Measurements from ENCODE around the gene GBP2.
"Not testable (repeated sequence)": the region's sequence is repeated elsewhere in the genome, so short reads cannot be mapped to it uniquely, and the experiment has no call there.

The GBP2 gene

GRCh38 chr1:89128003-89128458 lies 2.1 kb upstream of the GBP2 start:
- not testable (repeated sequence) for DNase-seq (ENCODE audit: insufficient read length, low spot score); FAIRE-seq

DNA sequence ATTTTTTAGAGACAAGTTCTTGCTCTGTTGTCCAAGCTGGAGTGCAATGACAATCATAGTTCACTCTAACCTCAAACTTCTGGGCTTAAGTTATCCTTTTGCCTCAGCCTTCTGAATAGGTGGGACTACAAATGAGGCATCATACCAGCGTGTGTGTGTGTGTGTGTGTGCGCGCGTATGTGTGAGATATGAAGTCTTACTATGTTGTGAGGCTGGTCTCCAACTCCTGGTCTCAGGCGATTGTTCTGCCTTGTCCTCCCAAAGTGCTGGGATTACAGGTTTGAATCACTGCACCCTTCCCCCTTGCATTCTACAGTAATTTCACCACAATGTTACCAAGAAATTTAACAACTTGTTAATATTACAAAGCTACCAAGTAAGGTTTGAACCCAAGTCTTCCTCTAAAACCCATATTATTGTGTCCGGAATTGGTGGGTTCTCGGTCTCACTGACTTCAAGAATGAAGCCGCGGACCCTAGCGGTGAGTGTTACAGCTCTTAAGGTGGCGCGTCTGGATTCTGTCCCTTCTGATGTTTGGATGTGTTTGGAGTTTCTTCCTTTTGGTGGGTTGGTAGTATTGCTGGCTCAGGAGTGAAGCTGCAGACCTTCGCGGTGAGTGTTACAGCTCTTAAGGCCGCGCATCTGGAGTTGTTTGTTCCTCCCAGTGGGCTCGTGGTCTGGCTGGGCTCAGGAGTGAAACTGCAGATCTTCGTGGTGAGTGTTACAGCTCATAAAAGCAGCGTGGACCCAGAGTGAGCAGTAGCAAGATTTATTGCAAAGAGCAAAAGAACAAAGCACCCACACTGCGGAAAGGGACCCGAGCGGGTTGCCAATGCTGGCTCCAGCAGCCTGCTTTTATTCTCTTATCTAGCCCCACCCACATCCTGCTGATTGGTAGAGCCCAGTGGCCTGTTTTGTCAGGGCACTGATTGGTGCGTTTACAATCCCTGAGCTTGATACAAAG lies 970 bp upstream of the GBP2 start:
- DNase-seq (ENCODE audit: insufficient read length, low spot score); FAIRE-seq: not testable (repeated sequence)

DNA sequence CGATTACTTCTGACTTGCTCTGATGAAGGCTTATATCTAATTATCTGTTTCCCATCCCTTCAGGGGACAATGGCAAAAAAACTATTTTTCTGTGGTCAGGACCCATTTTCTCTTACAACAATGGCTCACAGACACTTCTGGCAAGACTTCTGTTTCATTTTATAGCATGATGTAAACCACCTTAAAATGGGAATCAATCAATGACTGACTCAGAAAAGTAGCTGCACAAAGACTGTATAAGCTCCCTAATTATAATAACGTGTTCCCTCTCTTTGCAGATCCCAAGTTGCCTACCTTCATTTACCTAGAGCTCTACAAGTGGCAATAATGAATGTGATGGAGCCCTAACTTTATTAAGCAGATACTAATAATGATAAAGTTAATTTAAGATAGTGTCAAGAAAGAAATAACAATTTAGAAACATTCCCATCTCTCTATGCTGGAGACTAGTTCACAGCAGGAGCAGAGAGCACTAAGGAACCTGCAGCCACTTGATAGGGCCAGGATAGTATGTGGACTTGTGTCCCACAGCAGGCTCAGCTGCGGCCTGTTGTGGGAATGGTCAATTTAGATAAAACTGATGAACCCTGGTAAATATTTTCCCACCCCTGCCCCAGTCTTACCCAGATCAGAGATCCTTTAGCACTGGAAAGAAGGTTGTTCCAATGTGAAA lies 538 bp downstream of the GBP2 start:
- DNase-seq (ENCODE audit: insufficient read length, low spot score) (no peak), FAIRE-seq (no peak)

DNA sequence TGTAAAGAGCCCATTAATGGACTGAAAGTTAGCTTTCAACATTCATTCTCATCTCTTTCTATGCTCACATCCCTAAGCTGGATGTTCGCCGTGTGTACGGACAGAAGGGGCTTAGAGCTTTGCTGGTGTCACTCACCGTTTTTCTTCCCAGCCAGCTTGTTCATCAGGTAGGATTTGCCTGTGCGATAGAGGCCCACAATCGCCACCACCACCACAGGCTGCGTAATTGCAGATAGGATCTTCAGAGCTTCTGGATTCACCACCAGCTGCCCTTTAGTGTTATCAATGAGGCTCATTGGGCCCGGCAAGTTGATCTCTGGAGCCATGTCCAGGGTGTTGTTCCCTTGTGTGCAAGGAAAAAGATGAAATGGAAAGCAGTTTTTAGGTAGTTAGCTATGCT lies 4.3 kb downstream of the GBP2 start:
- no peak for FAIRE-seq
- no peak for DNase-seq (ENCODE audit: insufficient read length, low spot score)

- FAIRE-seq (no peak), DNase-seq (ENCODE audit: insufficient read length, low spot score) (no peak)
These were observed 11.3 kb downstream of the GBP2 start for GRCh38 chr1:89114662-89115061.

DNA sequence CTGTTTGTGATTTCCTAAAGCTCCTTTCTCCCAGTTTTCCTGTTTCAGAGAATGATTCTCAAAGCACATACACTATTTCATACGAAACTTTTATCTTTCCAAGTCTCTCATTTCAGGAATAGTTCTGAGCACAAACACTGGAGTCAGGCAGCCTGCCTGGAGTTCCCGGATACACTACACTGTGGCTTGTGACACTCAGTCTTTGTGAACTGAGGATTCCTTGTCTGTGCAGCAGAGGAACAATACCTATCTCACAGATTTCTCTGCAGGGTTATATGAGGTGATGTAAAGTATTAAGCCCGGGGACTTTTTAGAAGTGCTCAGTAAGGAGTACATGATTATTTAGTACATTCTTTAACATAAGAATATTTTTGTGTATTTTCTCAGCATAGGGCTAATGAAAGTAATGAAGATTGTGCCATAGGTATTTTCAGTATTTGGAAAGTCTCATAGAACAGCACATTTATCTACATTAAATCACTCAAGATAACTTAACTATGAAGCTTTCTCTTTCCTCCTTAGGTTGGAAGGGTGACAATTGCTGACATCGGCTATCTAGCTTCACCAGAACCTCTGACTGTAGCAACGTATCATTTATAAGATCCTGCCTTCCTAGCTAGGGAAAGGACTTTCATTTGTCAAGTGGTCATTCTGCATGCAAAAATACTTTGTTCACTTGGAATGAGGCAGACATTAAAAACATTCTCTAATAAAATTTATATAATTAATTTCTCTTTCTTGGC lies 12.9 kb downstream of the GBP2 start:
- no peak for FAIRE-seq
- no peak for DNase-seq (ENCODE audit: insufficient read length, low spot score)

GRCh38 chr1:89104687-89105086 lies 21.2 kb downstream of the GBP2 start:
- FAIRE-seq (no peak), DNase-seq (ENCODE audit: insufficient read length, low spot score) (no peak)

GRCh38 chr1:89104147-89104546 lies 21.8 kb downstream of the GBP2 start:
- DNase-seq (ENCODE audit: insufficient read length, low spot score) (no peak), FAIRE-seq (no peak)

DNA sequence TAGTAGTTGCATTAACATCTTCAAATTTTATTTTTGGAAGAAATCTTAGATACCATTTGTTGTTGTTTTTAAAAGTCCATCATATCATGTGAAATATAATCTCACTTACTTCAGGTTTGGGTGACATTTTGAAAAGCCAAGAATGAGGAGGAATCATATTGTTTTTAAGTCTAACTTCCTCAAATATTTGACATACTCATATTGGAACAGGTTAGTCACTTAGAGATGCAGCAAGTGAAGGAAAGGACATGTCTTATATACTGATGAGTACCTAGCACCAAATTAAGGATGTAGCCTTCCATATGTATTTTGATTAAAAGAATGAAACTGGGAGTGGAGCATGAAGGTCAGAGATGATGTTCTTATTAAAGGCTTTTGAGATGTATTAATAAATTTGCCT lies 23.9 kb downstream of the GBP2 start:
- DNase-seq (ENCODE audit: insufficient read length, low spot score) (no peak), FAIRE-seq (no peak)

GRCh38 chr1:89100412-89100811 lies 25.5 kb downstream of the GBP2 start:
- FAIRE-seq, result no peak
- no peak for DNase-seq (ENCODE audit: insufficient read length, low spot score)

GRCh38 chr1:89098857-89099256 lies 27.1 kb downstream of the GBP2 start:
- FAIRE-seq (no peak), DNase-seq (ENCODE audit: insufficient read length, low spot score) (no peak)

GRCh38 chr1:89095737-89096136 lies 30.2 kb downstream of the GBP2 start:
- FAIRE-seq (no peak), DNase-seq (ENCODE audit: insufficient read length, low spot score) (no peak)

DNA sequence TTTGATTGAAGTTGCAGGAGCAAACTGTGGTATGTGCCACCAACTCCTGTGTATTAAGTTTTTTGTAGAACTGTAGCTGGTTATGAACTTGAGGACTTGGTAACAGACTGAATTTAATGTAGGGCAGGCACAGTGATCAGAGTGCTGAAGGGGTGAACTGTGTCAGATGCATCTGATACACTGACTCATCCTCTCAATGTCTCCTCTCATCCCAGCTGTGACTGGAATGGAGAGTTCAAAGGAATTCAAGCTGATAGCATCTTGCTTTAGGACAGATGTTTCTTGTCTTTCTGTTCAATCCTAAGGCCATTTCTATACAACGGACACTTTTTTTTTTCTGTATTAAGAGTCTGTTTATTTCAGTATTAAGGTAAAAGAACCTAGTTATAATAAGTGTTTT lies 36.0 kb downstream of the GBP2 start:
- FAIRE-seq, result no peak
- DNase-seq (ENCODE audit: insufficient read length, low spot score), result no peak

DNA sequence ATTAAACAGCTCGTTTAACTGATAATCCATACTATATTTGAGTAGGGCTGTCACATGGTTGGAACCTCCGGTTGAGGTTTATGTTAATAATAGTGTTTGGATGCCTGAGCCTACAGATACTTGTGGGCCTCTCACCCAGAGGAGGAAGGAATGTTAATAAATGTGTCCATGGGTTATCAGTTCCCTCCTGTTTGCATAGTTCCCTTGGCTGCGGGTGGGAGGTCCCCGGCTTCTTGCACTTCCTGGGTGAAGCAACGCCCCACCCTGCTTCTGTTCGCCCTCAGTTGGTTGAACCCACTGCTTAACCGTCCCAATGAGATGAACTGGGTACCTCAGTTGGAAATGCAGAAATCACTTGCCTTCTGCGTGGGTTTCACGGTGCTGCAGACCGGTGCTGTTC lies 37.3 kb downstream of the GBP2 start:
- FAIRE-seq, result no peak
- DNase-seq (ENCODE audit: insufficient read length, low spot score), result no peak

GRCh38 chr1:89087241-89087640 lies 38.7 kb downstream of the GBP2 start:
- FAIRE-seq (no peak), DNase-seq (ENCODE audit: insufficient read length, low spot score) (no peak)

DNA sequence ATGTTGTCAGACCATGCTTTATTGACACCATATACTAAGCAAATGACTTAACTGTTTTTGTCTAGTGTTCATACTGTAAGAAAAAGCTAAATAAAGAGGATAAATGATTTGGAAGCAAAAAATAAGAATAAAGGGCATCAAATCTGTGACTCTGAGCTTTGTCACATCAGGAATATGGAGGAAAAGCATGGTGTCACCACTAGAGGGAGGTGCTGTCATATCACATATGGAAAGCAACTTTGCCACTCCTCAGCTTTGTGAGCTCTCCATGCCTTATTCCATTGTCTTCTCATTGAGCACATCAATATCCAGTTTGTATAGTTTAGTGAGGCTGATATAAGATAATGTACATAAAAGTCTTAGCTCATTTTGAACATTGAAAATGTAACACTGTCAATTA lies 40.1 kb downstream of the GBP2 start:
- DNase-seq (ENCODE audit: insufficient read length, low spot score) (no peak), FAIRE-seq (no peak)

GRCh38 chr1:89081005-89081404 lies 44.9 kb downstream of the GBP2 start:
- no peak for FAIRE-seq
- DNase-seq (ENCODE audit: insufficient read length, low spot score), result no peak

- FAIRE-seq; DNase-seq (ENCODE audit: insufficient read length, low spot score): not testable (repeated sequence)
These were observed 45.8 kb downstream of the GBP2 start for GRCh38 chr1:89080068-89080467.

GRCh38 chr1:89072466-89073065 lies 53.3 kb downstream of the GBP2 start:
- not testable (repeated sequence) for DNase-seq (ENCODE audit: insufficient read length, low spot score); FAIRE-seq

DNA sequence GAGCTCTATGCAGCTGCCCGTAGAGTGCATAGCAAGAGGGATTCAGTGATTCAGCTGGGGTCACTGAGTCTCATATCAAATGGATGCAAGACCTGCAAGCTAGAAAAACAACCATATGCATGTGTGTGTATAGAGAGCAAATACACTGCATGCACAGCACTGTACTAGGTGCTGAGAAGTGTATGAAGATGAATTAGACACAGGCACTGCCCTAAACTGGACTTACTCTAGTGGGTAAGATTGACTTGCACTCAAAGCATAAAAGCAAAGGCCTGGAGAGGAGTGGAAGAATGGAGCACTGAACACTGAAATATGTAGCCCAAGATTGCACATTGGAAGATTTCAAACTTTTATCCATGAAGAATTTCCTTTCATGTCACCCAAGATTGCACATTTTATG lies 55.4 kb downstream of the GBP2 start:
- DNase-seq (ENCODE audit: insufficient read length, low spot score) (no peak), FAIRE-seq (no peak)

- no peak for FAIRE-seq
These were observed 56.0 kb downstream of the GBP2 start for GRCh38 chr1:89069951-89070350.

More at GRCh38 chr1:89069951-89070350, 56.0 kb downstream of the GBP2 start:
- DNase-seq (ENCODE audit: insufficient read length, low spot score), result no peak

Measured in HTR-8/SVneo (cell line).